GM18520 (cell line): ENCODE data around the gene ST3GAL3.

Experiments
- ATAC-seq: cut with Tn5 transposase; IDR thresholded peaks from one replicate; pipeline ENCODE4 v1.9.1; 2021; ENCODE audit not compliant: unreplicated experiment

Gene ST3GAL3

DNA sequence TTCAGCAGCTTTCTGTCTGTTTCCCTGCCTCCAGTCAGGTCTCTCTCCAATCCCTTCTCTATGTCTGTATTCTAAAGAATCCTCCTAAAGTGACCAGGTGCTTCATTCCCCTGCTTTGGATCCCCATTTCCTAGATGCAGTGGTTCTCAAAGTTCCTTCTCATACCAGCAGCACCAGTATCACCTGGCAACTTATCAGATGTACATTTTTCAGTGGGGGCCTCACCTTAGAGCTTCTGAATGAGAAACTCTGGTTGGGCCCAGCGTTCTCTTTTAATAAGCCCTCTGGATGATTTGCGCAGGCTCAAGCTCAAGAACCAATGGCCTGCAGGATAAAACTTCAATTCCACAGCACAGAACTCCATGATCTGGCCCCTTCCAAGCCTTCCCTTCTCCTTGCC lies 200.9 kb downstream of the ST3GAL3 start:
- no peak for ATAC-seq

DNA sequence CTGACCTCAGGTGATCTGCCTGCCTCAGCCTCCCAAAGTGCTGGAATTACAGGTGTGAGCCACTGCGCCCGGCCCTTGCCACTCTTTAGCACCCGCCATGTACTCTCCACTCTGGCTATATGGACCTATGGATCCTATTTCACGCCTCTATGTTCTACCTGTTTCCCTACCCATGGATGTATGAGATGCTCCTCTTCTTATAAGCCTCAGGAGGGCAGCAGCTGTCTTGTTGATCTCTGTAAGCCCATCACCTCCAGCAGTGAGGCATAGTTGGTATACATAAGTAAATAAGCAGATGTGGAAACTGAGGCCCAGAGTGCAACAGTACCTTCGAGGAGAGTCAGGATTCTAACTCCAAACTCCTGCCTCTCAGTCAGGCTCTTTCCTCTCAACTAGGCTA lies 201.5 kb downstream of the ST3GAL3 start:
- no peak for ATAC-seq

- ATAC-seq, result no peak
Measured at GRCh38 chr1:43910343-43910742, 203.0 kb downstream of the ST3GAL3 start.

DNA sequence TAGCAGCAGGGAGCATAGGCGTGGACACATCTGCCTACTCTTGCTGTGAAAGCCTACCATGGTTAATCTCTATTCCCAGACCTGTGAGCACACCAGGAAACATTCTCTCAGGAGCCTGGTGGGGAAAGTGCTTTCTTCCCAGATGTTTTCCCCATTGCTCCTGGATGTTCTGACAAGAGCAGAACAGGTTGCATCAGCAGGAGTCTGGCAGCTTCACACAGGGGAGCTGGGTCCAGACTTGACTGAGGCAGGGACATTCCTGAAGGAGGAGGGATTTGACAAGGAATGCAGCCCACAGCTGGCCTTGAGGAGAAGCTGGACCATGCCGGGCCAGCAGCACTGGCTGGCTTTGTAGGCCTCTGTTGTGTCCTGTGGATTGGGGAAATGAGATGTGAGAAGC lies 205.3 kb downstream of the ST3GAL3 start:
- no peak for ATAC-seq

DNA sequence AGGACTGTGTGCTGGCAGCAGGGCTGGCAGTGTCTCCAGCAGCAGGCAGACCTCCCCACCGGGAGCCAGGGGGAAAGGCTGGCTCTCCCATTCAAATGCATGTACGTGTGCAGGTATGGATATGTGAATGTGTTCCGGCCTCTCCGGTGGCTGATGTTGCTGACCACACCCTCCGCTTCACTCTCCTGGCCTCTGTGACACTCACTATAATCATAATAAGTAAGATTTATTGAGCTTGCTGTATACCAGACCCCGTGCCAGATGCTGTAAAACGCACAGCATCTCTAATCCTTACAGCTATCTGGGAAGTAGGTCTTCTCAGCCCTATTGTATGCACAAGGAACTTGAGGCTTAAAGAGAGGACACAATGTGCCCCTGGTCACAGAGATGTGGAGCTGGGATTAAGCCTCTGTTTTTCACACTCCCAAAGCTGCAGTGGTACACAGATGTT lies 205.7 kb downstream of the ST3GAL3 start:
- ATAC-seq, result no peak

DNA sequence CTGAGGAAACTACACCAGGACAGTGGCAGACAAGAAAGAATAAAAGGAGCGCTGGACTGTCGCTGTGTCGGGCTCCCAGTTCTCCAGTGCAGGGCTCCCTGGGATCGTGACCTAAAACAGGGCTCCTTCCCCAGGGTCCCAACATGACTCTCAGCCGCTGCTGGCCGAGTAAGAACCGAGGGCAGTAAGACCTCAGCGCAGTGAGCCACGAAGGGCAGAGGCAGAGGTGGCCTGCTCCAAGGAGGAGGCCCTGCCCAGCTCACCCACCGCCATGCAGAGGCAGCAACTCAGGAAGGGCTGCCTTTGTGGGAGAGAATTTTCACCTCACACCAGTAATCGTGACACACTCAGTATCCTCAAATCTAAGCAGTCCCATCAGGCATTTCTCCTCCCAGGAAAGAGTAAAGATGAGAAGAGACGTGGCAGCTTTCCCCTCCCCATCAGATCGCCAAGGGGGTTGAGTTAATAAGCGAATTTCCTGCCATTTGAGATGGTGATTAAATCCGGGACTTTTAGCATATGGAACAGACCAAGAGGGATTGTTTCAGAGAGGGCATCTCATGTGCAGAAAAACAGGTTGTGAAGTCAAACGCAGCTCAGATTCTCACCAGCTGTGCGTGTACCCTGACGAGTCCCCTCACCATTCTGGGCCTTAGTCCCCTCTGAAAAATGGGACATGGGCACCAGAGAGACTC lies 206.5 kb downstream of the ST3GAL3 start:
- ATAC-seq, result no peak

- ATAC-seq, result no peak
Measured at GRCh38 chr1:43914576-43915525, 207.5 kb downstream of the ST3GAL3 start.

DNA sequence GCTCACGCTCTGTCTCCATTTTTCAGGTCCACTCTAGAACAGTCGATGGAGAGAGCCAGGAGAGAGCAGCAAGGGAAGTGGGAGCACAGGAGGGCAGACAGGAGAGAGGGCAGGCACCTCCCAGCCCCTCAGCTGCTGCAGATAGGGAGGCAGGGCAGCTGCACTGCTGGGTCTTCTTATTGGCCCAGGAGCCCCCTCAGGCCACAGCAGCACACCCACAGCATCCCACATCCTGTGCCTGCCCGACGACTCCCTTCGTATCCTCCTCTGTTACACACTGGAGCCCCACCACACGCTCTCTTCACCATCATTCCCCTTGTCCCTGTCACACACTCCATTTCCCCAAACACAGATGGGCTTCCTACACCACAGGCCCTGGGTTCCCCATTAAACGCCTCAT lies 212.6 kb downstream of the ST3GAL3 start:
- ATAC-seq, result no peak

DNA sequence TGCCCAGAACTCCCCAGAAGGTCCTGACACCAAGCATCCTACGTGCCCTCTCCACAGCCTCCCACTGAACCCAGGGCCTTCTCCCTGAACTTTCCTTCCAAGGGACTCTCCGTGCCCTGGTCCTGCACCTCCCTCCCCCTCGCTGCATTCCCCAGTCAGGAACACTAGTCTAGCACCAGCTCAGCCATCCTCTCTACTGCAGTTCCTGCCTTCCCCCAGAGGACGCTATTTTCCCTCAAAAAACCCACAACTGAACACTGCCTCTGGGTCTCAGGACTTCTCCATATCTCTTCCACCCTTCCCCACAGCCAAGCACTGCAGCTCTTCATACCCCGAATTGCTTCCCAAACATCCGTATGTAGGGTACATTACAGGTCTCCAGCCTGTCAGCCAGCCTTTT lies 213.7 kb downstream of the ST3GAL3 start:
- no peak for ATAC-seq

GRCh38 chr1:43924516-43924915 lies 217.2 kb downstream of the ST3GAL3 start:
- no peak for ATAC-seq

DNA sequence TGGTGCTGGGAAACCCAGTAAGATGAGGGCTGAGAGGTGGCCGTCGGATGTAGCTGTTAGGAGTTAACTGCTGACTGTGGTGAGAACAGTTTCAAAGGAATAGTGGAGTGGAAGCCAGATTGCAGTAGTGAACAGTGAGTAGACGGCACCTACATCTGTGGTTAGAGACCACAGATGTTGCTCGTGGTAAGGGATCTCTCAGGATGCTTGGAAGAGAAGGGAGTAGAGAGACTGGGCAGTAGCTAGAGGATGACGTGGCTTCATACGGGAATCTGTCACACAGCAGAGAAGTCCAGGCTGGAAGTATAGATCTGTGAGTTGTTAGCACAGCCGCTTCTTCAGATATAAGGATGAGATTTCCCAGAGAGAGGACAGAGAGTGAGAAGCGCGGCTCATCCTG lies 218.5 kb downstream of the ST3GAL3 start:
- no peak for ATAC-seq

GRCh38 chr1:43930168-43930948 lies 223.0 kb downstream of the ST3GAL3 start:
- no peak for ATAC-seq

DNA sequence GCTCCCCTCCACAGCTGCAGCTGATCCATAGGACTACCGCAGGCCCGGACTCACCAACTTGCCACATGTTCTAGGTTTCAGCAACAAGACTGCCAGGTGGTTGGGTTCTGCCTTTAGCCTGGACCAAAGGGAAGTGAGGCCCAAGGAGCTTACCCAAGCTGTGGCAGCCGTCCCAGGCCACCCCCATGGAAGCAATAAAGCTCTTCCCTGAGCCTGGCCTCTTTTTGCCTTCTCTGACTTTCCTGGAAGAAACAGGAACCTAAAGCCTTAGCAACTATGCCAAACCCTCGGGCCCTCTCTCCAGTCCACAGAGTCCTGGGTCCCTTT lies 223.6 kb downstream of the ST3GAL3 start:
- ATAC-seq, result no peak

DNA sequence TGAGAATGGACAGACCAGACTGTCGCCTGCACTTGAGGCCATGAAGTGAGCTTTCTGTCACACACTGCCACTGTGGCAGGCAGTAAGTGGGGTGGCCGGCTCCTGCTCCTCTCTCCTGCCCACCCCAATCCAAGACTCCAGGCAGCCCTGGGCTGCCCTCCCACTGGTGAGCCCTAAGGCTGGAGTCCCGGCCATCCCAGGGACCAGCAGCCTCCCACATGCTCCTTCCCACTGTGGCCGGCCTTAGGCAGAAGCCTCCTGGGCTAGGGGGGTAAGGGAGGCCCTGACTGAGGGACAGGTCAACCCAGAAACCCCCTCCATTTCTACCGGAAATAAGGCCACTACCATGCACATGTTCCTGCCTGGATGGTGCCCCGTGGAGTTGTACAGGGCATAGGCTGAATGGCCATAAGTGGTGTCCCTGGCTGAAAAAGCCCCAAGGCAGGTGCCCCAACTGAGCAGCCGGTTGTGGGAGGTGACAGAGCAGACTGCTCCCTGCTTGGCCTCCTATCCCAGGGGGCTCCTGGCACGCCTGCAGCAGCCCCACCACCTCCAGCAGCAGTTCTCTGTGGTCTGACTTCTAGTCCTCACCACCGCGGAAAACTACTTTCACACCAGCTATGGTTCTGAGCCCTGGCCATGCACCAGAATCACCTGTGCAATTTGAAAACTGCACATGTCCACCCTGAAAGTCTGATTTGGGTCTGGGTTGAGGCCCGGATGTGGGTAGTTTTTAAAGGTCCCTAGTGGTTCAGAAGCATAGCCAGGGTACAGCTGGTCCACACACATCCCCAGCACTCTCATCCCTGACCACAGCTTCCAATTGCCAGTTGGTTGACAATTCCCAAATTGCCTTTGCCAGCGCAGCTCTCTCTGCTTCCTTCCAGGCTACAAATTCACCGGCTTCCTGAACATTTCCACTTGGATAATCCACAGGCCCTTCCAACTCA lies 224.7 kb downstream of the ST3GAL3 start:
- no peak for ATAC-seq

DNA sequence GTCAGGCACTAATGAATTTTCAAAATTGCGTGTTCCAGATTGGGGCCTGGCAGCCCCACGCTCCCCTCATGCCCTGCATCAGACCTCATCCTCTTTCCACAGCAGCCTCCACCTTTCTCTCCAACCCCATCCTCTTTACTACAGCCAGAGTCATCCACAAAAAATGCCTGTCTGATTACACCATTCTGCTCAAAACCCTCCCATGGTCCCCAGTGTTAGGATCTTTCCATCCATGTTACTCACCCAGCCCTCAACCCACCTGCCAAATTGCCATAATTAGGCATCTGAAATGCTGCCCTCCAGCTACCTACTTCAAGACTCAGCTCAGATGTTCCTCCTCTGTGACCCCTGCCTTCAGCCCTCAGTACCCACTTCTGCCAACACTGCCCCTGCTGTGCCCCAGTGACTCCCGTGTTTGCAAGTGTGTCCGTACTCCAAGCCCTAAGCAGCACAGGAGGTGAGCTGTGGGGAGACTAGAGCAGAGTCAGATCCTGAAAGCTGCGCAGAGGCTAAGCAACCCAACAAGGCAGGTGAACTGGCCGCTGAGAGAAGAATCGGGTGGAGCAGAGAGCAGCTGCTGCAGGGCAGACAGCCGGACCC lies 225.6 kb downstream of the ST3GAL3 start:
- no peak for ATAC-seq

- no peak for ATAC-seq
Measured at GRCh38 chr1:43933386-43934100, 226.2 kb downstream of the ST3GAL3 start, which contains the start of gene ARTN. TSS of gene ARTN (plus strand) at chr1:43933801. CDS start at chr1:43935657, 1,856 bp downstream.

GRCh38 chr1:43934101-43934985 lies 227.0 kb downstream of the ST3GAL3 start:
- no peak for ATAC-seq

DNA sequence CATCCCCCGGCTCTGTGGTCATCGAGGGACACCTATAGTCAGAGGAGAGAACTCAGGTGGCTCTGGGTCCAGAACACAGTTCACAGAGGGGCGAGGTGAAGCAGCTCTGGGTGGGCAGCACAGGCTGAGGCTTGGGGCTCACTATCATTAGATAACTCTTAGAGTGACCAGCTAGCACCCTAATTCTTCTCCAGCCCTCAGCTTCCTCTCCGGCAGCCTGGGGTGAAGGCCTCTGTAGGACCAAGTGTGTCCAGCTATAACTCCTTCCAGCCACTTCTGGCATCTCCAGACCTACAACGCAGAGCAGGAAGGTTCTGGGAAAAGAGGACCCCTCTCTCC lies 227.6 kb downstream of the ST3GAL3 start:
- ATAC-seq, result no peak
